ENCODE data around the gene OR2H2. TPM values are rescaled to one million over a fixed set of nuclear protein-coding genes. Genes with fewer than 3 reads are reported as not detected.
A peak's percentile ranks its signal among the peaks of the same experiment; 100 is the strongest.

OR2H2 gene
- total RNA-seq, 1 donor from 2014 or later: not detected

GRCh38 chr6:29552512-29553051 is 32.3 kb upstream of the OR2H2 start:
- DNase-seq (ENCODE audit: low read depth) (peak; percentile 46), FAIRE-seq (no peak)
- Histone ChIP-seq H3K9me3 (ENCODE audit: insufficient read depth, low read depth, low read length) (no peaks in the 10 kb centered on the region), H3K27me3 (ENCODE audit: insufficient read depth, low read length) (peaks cover 20% of the 10 kb centered on the region), H3K4me1 (ENCODE audit: insufficient read depth, low read length) (no peaks in the 10 kb centered on the region), H2AFZ (ENCODE audit: low read depth, low read length) (no peak overlapping the region), H3K9ac (ENCODE audit: low read length) (no peak overlapping the region), H3K36me3 (ENCODE audit: insufficient read depth, low read length) (no peaks in the 10 kb centered on the region), H3K4me3 (ENCODE audit: insufficient read depth, low read depth, low read length) (no peak overlapping the region), H3K4me2 (ENCODE audit: low read length) (peak overlapping the region; percentile 74), H3K27ac (ENCODE audit: low read depth, low read length) (no peak overlapping the region), H3K79me2 (ENCODE audit: insufficient read depth, low read length) (no peaks in the 10 kb centered on the region), H4K20me1 (ENCODE audit: insufficient read depth, low read length) (no peaks in the 10 kb centered on the region)
- H3K36me3 Mint-ChIP-seq (ENCODE audit: low read depth, unreplicated experiment): peaks cover 7% of the 10 kb centered on the region
- H3K9me3 Mint-ChIP-seq (ENCODE audit: unreplicated experiment): peaks cover 9% of the 10 kb centered on the region
- peaks cover 71% of the 10 kb centered on the region for H3K27me3 Mint-ChIP-seq (ENCODE audit: low read depth, unreplicated experiment)
- H3K27ac Mint-ChIP-seq (ENCODE audit: unreplicated experiment): no peak overlapping the region
- peaks cover 2% of the 10 kb centered on the region for H3K4me1 Mint-ChIP-seq (ENCODE audit: low read depth, unreplicated experiment)
- peak overlapping the region; percentile 55 for H3K4me3 Mint-ChIP-seq (ENCODE audit: unreplicated experiment)
- no peak for TF ChIP-seq EZH2 (IDR thresholded peaks at IDR 0.05; ENCODE audit: insufficient read depth, low read length)
- TF ChIP-seq, protein P1, sequence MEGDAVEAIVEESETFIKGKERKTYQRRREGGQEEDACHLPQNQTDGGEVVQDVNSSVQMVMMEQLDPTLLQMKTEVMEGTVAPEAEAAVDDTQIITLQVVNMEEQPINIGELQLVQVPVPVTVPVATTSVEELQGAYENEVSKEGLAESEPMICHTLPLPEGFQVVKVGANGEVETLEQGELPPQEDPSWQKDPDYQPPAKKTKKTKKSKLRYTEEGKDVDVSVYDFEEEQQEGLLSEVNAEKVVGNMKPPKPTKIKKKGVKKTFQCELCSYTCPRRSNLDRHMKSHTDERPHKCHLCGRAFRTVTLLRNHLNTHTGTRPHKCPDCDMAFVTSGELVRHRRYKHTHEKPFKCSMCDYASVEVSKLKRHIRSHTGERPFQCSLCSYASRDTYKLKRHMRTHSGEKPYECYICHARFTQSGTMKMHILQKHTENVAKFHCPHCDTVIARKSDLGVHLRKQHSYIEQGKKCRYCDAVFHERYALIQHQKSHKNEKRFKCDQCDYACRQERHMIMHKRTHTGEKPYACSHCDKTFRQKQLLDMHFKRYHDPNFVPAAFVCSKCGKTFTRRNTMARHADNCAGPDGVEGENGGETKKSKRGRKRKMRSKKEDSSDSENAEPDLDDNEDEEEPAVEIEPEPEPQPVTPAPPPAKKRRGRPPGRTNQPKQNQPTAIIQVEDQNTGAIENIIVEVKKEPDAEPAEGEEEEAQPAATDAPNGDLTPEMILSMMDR (IDR thresholded peaks at IDR 0.05; ENCODE audit: insufficient read depth, low read depth, low read length): no peak

DNA sequence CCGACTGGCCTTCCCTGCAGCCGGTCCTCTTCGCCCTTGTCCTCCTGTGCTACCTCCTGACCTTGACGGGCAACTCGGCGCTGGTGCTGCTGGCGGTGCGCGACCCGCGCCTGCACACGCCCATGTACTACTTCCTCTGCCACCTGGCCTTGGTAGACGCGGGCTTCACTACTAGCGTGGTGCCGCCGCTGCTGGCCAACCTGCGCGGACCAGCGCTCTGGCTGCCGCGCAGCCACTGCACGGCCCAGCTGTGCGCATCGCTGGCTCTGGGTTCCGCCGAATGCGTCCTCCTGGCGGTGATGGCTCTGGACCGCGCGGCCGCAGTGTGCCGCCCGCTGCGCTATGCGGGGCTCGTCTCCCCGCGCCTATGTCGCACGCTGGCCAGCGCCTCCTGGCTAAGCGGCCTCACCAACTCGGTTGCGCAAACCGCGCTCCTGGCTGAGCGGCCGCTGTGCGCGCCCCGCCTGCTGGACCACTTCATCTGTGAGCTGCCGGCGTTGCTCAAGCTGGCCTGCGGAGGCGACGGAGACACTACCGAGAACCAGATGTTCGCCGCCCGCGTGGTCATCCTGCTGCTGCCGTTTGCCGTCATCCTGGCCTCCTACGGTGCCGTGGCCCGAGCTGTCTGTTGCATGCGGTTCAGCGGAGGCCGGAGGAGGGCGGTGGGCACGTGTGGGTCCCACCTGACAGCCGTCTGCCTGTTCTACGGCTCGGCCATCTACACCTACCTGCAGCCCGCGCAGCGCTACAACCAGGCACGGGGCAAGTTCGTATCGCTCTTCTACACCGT is 31.5 kb upstream of the OR2H2 start:
- peaks cover 2% of the 10 kb centered on the region for H3K4me1 Mint-ChIP-seq (ENCODE audit: low read depth, unreplicated experiment)
- TF ChIP-seq, protein P1 (IDR thresholded peaks at IDR 0.05; ENCODE audit: insufficient read depth, low read depth, low read length): no peak
- TF ChIP-seq EZH2 (IDR thresholded peaks at IDR 0.05; ENCODE audit: insufficient read depth, low read length): peak; percentile 58
- H3K79me2 ChIP-seq (ENCODE audit: insufficient read depth, low read length): no peaks in the 10 kb centered on the region
- H3K36me3 ChIP-seq (ENCODE audit: insufficient read depth, low read length): no peaks in the 10 kb centered on the region
- no peak overlapping the region for H3K27ac Mint-ChIP-seq (ENCODE audit: unreplicated experiment)
- no peak overlapping the region for H3K27ac ChIP-seq (ENCODE audit: low read depth, low read length)
- peaks cover 67% of the 10 kb centered on the region for H3K27me3 Mint-ChIP-seq (ENCODE audit: low read depth, unreplicated experiment)
- DNase-seq (ENCODE audit: low read depth) (peak; percentile 9), FAIRE-seq (no peak)
- peaks cover 7% of the 10 kb centered on the region for H3K36me3 Mint-ChIP-seq (ENCODE audit: low read depth, unreplicated experiment)
- H4K20me1 ChIP-seq (ENCODE audit: insufficient read depth, low read length): no peaks in the 10 kb centered on the region
- H3K4me2 ChIP-seq (ENCODE audit: low read length): peak overlapping the region; percentile 74
- no peaks in the 10 kb centered on the region for H3K9me3 ChIP-seq (ENCODE audit: insufficient read depth, low read depth, low read length)
- no peak overlapping the region for H3K9ac ChIP-seq (ENCODE audit: low read length)
- H2AFZ ChIP-seq (ENCODE audit: low read depth, low read length): peak overlapping the region; percentile 45
- H3K9me3 Mint-ChIP-seq (ENCODE audit: unreplicated experiment): peaks cover 9% of the 10 kb centered on the region
- H3K4me3 Mint-ChIP-seq (ENCODE audit: unreplicated experiment): peak overlapping the region; percentile 58
- H3K4me1 ChIP-seq (ENCODE audit: insufficient read depth, low read length): no peaks in the 10 kb centered on the region
- no peak overlapping the region for H3K4me3 ChIP-seq (ENCODE audit: insufficient read depth, low read depth, low read length)
- peaks cover 20% of the 10 kb centered on the region for H3K27me3 ChIP-seq (ENCODE audit: insufficient read depth, low read length)

- Histone ChIP-seq H3K36me3 (ENCODE audit: insufficient read depth, low read length) (no peaks in the 10 kb centered on the region), H3K27ac (ENCODE audit: low read depth, low read length) (no peak overlapping the region), H3K4me2 (ENCODE audit: low read length) (no peak overlapping the region), H3K9me3 (ENCODE audit: insufficient read depth, low read depth, low read length) (no peaks in the 10 kb centered on the region), H3K9ac (ENCODE audit: low read length) (no peak overlapping the region), H3K27me3 (ENCODE audit: insufficient read depth, low read length) (peaks cover 20% of the 10 kb centered on the region), H3K79me2 (ENCODE audit: insufficient read depth, low read length) (no peaks in the 10 kb centered on the region), H3K4me3 (ENCODE audit: insufficient read depth, low read depth, low read length) (no peak overlapping the region), H2AFZ (ENCODE audit: low read depth, low read length) (no peak overlapping the region), H4K20me1 (ENCODE audit: insufficient read depth, low read length) (no peaks in the 10 kb centered on the region), H3K4me1 (ENCODE audit: insufficient read depth, low read length) (no peaks in the 10 kb centered on the region)
- no peak overlapping the region for H3K27ac Mint-ChIP-seq (ENCODE audit: unreplicated experiment)
- H3K4me3 Mint-ChIP-seq (ENCODE audit: unreplicated experiment): no peak overlapping the region
- peaks cover 7% of the 10 kb centered on the region for H3K36me3 Mint-ChIP-seq (ENCODE audit: low read depth, unreplicated experiment)
- DNase-seq (ENCODE audit: low read depth): no peak
- H3K27me3 Mint-ChIP-seq (ENCODE audit: low read depth, unreplicated experiment): peaks cover 59% of the 10 kb centered on the region
- peaks cover 11% of the 10 kb centered on the region for H3K4me1 Mint-ChIP-seq (ENCODE audit: low read depth, unreplicated experiment)
- FAIRE-seq: no peak
- TF ChIP-seq, protein P1 (IDR thresholded peaks at IDR 0.05; ENCODE audit: insufficient read depth, low read depth, low read length): no peak
- TF ChIP-seq EZH2 (IDR thresholded peaks at IDR 0.05; ENCODE audit: insufficient read depth, low read length): no peak
- peaks cover 9% of the 10 kb centered on the region for H3K9me3 Mint-ChIP-seq (ENCODE audit: unreplicated experiment)
These were observed 30.2 kb upstream of the OR2H2 start for GRCh38 chr6:29554764-29555163.
